ENCODE results near the gene SLC25A23.

SLC25A23 gene

DNA sequence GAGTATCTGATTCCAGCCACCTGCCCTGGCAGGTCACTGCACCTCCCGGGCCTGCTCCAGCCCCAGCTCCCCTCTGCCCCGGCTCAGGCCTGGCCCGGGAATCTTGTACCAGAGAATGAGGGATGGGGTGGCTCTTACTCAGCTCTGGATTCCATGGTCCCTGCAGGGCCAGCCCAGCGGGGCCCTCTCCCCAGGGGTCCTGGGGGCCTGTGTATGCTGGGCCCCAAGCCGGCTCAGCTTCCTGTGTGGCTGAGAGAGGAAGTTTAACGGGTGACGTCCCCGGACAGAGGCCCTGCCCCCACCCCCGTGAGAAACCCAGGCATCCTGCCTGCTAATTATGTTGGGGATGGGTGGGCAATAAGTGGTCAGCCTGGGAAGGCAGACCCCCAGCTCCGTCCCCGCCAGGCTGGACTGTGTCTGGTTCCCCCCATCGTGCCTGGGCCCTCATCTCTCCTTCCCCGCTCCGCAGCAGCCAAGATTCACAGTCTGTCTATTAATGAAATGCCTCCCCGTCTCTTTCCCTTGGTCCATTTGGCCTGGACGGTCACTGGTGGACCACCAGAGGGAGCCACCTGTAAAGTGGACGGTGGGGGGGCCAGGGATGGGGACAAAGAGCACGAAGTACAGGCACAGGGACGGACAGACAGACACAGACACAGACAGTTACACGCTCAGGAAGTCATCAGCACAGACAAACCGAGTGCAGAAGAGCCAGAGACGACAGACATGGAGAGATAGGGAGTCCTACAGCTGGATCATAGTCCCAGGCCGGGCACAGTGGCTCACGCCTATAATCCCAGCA lies 22.1 kb upstream of the SLC25A23 start, which contains the start of gene DENND1C:
TSS of gene DENND1C (minus strand) at position 247 of the 802 bp plus-strand sequence. CDS start at position 155, 92 bp downstream.
- peak; percentile 78 for DNase-seq

- DNase-seq: peak; percentile 31
Measured at GRCh38 chr19:6480848-6481415, 21.3 kb upstream of the SLC25A23 start.

- no peak for DNase-seq
Measured at GRCh38 chr19:6479836-6480398, 20.3 kb upstream of the SLC25A23 start.

DNA sequence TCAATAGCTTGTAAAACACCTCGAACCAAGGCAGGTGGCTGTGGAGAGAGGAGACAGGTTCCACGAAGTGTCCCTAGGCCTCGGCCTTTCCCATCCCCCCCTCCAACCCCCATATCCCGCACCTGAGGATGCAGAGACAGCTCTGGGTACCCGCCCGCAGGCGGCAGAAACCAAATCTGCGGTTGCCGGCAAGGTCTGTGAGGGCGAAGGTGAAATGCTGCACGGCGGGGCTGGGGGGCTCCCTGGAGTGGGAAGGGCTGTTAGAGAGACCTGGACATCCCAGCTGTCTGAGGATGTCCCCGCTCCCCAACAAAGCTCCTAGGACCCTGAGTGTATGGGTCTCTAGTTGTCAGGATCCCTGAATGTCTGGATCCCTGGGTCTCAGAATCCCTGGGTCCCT lies 19.2 kb upstream of the SLC25A23 start:
- no peak for DNase-seq

DNA sequence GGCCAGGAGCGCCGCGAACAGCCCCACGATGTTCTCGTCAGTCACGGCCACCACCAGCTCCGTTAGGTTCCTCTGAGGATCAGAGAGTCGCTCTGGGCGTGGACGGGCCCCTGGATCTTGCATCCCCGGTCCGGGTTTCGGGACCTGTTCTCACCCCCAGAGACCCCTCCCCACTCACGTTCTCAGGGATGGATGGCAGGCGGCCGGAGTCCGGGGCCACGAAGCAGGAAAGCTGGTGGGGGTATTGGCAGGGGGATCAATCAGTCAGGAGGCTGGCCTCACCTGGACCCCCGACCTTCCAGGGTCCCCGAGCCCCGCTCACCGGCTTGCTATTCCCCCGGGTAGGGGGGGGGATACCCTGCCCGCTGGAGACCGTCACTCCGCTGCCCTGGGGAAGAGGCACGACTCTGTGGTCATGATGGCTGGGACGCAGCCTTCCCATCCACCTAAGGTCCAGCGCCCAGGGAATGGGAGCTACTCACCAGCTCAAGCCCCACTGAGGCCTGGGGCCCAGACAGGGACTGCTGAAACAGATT lies 17.4 kb upstream of the SLC25A23 start:
- DNase-seq: no peak

DNA sequence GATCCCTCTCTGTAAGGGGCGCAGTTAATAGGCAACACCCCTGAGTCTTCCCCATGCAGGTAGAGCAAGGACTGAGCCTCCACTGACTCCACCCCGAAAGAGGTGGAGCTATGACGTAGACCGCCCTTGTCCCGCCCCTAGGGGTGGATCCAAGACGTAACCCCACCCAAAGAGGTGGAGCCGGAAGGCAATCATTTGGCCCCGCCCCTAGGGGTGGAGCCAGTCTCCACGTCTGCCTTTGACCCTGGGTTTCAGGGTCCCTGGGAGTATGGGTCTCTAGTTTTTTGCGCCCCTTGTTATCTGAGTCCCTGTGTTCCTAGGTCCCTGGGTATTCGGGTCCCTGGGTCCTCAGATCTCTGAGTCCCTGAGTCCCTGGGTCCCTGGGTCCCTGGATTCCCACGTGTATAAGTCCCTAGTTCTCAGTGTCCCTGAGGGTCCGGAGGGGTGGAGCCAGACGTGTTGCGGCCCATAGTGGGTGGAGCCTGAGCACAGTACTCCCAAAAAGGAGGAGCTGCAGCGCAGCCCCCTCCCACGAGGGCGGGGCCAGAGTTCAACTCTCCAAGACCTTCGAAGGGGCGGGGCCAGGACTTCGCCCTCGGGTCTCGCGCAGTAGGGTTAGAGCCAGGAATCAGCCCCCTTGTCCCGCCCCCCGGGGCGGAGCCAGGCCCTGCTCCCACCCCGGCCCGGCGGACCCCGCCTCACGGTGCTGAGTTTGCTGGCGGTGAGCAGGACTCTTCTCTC lies 16.7 kb upstream of the SLC25A23 start:
- peak; percentile 72 for DNase-seq

DNA sequence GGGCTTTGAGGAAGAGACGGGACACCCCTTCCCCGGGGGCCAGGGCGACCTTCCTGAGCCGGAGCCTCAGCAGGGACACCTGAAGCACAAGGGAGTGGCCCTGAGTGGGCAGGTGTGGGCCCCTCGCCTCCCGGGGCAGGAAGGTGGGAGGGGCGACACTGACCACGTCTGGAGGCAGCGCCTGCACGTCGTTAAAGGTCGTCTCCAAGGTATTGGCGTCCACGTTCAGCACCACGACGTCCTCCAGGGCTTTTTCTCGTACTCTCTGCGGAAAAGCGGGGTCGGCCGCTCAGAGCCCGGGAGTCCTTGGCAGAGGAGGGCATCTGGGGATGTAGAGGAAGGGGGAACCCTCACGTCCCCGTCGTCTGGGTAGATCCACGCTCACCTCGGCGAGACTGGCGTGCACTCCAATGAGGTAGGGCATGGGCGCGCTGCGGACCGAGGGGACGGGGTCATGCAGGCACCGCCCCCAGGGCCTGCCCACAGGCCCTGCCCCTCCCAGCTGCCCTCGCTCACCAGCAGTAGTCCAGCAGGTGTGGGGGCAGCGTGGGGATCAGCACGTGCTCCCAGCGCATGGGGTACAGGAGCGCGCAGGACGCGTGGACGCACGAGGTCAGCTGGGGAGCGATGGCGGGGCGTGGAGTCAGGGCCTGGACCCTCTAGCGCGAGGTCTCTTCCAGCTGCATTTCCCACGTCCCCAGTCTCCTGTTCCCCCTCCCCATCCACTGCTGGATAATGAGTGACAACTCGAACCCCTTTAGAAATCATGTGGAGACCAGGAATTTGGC lies 15.9 kb upstream of the SLC25A23 start:
- DNase-seq: no peak

GRCh38 chr19:6473647-6474046 lies 14.1 kb upstream of the SLC25A23 start:
- no peak for DNase-seq

DNA sequence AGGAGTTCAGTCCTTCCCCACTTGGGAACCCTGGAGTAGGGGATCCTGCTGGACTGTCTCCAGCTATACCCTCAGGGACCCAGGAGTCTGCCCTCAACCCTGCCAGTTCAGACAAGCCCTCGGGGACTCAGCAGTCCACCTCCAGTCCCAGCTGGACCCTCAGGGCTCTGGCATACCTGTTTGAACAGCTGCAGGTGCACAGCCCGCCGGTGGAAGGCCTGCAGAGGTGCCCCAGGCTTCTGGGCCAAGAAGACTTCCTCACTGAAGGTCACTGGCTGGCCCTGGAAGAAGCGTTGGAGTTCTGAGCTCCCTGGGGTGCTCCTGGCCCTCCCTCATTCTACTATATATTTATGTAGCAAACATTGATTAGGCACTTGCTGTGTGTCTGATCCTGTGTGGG lies 13.1 kb upstream of the SLC25A23 start:
- DNase-seq: no peak

DNA sequence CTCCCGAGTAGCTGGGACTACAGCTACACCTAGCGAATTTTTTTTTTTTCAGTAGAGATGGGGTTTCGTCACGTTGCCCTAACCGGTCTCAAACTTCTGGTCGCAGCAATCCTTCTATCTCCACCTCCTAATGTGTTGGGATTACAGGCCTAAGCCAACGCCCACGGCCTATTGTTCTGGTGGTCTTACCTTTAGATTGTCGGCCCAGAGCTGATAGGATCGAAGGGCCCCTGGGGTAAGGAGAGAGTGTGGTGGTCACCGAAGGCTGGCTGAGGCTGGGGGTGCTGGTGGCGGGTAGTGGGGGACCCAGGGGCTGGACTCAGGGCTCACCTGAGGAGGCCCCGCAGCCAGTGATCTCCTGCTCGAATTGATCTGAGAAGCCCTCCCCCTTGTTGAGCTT lies 11.5 kb upstream of the SLC25A23 start:
- DNase-seq: no peak

DNA sequence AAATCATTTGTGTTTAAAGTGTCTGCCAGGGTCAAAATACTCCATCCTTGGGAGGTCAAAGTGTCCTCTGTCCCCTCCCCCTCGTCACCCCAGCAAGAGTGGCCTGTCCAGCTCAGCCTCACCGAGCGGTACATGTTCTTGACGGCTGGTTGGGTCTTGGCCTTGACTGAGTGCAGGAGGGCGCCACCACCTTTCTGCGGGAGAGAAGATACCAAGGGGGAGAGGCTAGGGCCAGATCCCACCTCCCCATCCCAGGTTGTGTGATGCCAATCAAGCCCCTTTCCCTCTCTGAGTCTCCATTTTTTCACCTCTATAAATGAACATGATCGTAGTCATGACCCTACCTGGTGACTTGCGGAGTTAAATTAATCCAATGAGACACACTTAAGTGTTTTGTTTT lies 10.6 kb upstream of the SLC25A23 start:
- DNase-seq: no peak

- no peak for DNase-seq
Measured at GRCh38 chr19:6467384-6467783, 7.8 kb upstream of the SLC25A23 start.

GRCh38 chr19:6466526-6467248 lies 7.1 kb upstream of the SLC25A23 start:
- DNase-seq: no peak

- no peak for DNase-seq
Measured at GRCh38 chr19:6465663-6466062, 6.1 kb upstream of the SLC25A23 start.

DNA sequence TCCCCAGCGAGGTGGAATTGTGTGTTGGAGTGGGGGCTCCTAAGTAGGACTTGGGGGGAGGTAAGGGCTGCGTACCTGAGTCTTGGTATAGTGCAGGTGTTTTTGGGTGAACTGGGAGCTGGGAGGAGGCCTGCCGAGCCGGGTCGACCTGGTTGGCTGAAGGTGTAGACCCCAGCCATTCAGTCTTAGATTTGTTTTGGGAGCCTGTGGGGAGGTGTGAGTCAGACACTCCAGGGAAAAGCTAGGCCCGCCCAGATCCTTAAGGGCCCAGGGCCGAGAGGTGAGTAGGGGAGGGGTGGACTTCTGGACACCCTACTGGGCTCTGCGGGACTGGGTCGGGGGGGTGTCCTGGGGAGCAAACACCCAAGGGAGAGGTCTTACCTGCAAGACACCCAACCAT lies 5.4 kb upstream of the SLC25A23 start:
- no peak for DNase-seq

GRCh38 chr19:6464070-6464873 lies 4.7 kb upstream of the SLC25A23 start, which contains the start of gene CRB3:
TSS of gene CRB3 (plus strand) at chr19:6464271. CDS start at chr19:6464702, 431 bp downstream.
- DNase-seq: peak; percentile 68

- DNase-seq: peak; percentile 98
Measured at GRCh38 chr19:6460099-6460884, 700 bp upstream of the SLC25A23 start.

DNA sequence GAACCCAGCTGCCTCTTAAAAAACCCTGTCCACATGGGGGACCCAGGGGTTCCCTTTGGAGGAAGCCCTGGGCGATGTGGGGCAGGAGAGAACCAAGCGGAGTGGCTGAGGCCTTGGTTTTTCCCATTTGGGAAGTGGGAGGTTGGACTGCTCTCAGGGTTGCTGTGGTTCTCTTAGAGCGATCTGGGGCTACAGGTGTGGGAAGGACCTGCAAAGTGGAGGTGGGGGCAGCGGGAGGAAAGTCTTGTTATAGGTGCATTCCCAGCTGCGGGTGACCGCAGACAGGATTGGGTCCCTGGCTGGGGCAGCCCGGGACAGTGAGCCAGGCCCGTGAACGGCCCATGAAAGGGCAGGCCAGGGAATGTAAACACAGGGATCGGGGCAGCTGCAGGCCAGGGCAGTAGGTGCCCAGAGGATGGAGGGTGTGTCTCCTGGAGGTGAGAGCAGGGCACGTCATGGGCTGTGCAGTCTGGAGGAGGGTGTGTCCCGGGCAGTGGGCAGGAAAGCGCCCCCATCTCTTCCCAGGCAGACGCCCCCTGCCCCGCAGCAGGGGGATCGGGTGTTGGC lies 814 bp downstream of the SLC25A23 start:
- DNase-seq: no peak

GRCh38 chr19:6457958-6458694 lies 1.5 kb downstream of the SLC25A23 start:
- DNase-seq: no peak

All from CD4-positive, alpha-beta T cell treated with Interleukin-21 for 1 hour (primary cell).